ENCODE results near the gene TMEM131.

- TF ChIP-seq CTCF (IDR thresholded peaks at IDR 0.05) (no peak), POLR2A (IDR thresholded peaks at IDR 0.05) (no peak)
Measured at GRCh38 chr2:97998431-97999005, 2.8 kb upstream of the TMEM131 start.
